ENCODE measurements around the gene APBB2.
"Not testable (repeated sequence)": the region's sequence is repeated elsewhere in the genome, so short reads cannot be mapped to it uniquely, and the experiment has no call there.

The APBB2 gene

DNA sequence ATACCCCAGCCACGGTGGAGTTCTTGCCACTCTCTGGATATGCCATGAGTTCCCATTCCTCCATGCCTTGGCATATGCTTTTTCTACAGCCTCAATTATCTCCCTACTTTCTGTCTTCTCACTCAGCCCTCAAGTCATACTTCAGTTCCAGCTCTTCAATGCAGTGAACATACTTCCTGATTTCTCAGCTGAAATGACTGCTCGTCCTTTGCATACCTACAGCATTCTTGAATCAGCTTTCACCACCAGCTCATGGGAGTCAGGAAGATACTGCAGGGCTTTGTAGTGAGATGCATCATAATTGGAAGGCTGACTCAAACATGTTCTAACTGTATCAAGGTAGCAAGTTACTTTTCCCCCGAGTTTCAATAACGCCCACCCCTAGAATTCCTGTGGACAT lies 118.4 kb downstream of the APBB2 start:
- no peak for DNase-seq

DNA sequence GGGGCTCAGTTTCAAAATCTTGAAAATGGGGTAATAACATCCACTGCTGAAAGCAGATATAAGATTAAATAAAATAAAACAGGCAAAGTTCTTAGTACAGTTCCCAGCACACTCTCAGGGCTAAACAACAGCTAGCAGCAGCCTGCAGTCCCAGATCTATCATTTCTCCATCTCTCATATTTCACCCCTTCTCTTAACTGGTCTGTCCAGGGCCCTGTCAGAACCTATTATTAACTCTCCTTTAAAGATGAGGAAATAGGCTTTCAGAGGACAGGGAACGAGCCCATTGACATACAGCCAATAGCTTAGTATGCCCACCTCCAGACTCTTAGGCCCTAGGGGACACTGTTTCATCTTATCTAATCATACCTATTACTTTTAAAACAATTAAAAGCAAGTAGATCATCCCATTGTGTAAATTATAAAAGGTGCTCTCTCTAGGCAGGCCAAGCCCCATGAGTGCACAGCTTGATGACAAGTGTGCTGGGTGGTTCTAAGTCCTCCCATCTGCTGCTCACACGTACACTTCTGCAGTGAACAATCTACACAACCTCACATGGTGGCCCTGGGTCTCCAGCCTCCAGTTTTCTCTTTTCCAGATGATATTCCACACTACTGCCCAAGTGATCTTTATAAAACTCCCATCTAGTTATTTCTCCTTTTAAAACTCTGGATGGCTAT lies 119.0 kb downstream of the APBB2 start:
- DNase-seq = no peak

DNA sequence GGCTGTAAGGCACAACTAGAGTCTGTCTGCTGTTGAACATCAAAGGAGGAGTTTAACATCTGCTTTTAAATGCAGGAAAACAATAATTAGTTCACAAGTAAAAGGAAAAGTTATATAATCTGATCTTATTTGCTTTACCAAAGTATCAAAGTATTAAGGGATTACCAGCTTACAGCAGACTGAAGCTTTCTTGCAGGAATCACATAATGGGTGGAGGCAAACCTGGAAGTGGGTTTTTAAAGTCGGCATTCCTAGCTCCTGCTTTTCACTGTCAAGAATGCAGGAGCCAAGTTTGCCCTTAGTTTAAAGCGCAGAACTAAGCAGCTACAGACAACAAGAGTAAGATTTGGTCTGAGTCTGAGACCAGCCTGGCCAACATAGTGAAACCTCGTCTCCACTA lies 122.2 kb downstream of the APBB2 start:
- no peak for DNase-seq

DNA sequence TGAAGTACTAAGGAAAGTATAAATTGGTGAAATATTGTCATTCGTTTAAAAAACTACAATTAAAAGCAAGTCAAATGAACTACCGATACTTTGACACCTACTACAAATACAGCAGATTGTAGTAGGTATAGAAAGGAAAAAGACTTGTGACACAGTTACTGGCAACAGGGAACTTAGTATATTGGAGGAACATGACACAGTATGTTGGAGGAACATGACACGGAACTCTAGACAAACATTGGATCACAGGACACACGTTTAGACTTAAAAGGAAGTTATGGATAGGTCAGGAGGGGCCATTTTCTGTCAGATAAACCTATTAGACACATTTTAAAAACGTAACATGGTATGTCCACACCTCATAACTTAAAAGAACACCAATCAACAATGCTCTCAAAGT lies 132.5 kb downstream of the APBB2 start:
- no peak for DNase-seq

DNA sequence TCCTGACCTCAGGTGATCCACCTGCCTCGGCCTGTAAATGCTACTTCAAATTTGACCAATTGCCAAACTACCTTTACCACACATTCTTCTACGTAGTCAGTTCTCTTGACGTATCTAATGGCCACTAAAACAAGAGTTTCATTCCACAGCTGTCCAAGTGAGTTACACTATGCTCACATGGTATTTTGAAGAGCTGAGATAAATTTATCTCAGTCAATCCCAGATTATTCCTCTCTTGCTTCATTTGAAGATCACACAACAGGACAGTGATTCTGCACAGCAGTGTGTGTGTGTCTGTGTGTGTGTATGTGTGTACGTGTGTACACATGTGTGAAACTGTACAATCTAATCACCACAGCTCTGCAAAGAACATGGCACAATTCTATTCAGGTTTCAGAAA lies 133.4 kb downstream of the APBB2 start:
- no peak for DNase-seq

DNA sequence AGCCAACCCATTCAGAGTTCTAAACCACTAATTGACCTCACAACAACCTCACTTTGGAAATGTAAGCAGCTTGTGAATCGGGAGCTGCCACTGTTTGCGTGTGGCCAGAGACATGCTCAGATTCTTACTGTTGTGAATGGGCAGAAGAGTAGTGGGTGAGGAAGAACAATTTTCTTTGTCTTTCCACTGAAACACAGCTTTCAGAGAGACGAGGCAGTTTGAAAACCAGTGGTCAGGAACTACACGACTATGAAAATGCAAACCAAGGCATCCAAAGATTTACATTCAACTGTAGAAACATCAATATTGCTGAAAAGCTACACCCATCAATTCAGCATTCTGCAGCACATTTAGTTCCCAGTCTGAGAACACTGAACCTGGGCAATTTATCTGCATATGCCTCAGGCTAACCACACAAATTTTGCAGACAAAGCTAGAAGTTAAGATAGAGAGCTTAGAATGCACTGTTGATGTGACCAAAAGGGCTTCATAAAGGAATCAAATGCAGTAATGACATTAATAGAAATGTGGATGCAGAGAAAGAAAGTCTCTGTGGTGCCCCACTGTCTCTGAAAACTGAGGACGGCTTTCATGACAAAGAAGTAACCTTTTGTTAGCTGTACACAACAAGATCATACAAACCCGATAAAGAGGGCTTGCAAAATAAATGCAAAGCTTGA lies 134.3 kb downstream of the APBB2 start:
- DNase-seq = no peak

DNA sequence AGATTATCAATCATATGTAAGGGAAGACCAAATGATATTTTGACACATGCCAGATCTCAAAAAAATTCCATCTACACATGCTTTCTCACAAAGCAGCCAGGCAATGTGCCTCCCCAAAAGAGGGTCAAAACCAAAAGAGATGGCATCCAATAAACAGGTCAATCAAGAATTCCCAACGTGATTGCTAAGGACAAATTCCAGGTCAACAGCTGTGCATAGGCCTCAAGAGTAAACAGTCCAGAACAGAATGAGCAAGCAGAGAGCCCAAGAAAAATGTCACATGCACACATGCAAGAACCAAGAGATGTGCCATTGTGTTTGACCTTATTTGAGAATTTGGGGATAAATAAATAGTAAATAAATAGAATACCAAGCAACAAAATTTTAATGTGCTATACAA lies 136.7 kb downstream of the APBB2 start:
- DNase-seq = no peak

DNA sequence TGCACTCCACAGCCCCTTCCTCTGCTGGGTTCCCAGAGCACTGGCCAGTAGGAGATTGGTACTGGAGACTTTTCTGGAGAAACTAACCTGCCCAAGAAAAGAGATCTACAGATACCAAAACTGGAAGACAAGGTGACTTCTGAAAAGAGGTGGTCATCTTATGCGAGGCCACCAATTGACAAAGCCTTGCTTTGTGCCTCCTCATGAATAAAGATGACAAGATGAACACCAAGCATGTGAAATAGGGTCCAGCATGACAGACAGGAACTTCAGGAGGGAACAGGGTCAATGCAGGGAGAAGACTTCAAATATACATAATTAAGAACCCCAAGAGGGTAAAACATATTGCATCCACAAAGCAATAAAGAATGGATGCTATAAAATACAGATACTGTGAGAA lies 137.9 kb downstream of the APBB2 start:
- no peak for DNase-seq

DNA sequence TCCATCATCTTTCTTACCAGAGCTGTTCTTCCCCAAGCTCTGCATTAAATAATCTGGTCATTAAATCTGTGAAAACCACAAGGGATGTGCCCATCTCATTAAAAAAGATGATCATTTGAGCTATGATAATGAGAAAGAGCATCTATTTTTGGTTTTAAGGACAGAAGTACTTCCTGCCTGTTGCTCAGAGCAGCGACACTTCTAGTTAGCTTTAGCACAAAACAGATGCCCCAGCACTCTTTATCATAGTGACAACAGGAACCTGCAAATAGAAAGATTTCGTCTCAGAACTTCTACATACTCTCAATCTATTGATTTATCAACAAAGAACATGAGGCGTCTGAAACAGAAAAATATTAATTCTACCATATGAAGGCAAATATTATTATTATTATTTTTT lies 140.1 kb downstream of the APBB2 start:
- DNase-seq = no peak

DNA sequence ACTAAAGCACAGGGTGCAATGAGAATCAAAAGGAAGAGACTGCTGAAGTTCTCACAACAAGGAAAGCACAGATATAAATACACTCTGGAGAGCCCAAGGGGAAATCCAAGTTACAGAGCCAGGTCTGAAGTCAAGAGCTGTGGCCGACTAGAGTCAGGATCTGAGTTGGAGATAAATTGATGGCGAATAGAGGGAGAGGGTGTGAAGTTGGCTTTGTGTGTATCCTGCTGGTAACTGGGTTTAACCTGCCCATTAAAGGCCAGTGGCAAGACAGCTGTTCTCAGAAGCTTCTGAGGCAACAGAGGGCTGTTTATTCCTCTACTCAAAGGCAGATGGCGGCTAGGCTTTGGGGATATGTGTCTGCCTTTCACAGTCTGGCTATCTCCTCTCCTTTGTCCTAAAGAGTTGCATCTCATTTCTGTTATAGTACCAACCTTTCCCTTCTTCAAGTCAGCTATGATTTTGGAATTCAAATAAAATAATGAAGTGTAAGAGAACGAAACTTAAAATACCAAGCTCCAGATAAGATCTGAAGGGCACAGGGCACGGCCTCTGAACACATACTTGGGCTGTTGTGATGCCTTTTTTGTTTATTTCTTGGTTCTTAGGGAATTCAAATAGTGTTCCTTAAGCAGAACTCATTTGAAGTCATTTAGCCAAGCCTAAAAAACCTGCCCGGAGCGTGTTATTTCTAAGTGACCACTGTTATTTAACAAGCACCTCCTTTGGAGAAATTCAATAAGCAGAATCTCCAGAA lies 142.1 kb downstream of the APBB2 start:
- no peak for DNase-seq

DNA sequence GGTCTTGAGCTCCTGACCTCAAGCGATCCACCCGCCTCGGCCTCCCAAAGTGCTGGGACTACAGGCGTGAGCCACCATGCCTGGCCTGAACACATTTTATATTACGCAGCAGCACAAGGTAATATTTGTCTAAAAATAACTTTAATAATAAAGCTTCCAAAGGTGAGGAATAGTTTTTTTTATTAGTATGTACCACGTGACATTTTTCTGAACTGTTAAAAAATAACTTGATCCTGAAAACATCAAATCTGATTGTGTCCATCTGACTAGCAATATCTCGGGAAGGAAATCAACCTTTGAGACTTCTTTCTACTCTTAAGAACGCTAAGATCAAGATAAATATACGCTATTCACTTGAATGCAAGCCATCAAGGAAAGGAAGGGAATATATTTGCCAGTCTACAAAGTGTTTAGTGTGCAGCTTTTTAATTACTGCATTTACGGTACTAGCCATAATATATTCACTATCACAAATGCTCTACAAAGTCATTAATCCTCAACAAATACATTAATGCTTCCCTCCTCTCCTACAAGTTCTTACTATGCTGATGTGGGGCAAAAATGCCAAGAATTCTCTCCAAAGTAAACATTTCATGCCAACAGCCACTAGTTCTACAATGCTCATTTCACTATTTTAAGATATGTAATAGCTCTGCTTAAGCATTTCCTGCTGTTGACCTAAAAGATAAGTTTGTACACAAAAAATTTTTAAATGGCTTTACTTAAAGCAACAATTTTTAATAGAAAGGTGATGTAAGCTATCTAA lies 143.6 kb downstream of the APBB2 start:
- no peak for DNase-seq

DNA sequence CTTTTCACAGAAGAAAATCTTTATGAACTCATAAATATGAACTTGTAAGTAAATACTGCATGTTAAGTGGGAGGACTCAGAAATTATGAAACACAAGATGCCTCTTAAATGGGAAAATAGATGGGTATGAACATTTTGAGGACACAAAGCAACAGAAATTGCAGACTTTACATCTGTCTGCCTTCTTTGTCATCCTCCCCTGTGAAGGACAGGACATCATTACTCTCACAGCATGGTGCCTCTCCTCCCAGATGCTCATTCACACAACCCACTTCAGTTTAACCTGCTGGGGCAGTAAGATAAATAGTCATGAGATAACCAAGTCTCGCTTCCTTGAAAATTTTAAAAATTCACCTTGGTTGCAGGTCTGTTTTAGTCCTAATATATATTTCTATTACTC lies 144.5 kb downstream of the APBB2 start:
- DNase-seq = no peak

DNA sequence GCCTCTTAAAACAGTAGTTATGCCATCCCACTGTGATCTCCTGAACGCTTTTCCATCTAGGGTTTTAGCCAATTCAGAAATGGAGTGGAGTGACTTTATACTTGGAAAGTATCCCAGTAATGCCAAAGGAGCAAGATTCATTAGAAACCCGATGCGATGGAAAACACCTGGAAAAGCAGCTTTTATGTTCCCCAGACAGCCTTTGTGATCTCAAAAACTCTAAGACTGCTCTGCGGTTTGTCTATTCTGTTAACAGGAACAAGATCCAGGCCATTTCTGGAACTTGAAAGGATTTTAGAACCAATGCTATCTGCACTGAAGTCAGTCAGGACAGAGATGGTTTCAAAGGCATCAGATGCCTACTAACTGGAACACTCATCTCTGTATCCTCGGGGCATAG lies 145.1 kb downstream of the APBB2 start:
- no peak for DNase-seq

DNA sequence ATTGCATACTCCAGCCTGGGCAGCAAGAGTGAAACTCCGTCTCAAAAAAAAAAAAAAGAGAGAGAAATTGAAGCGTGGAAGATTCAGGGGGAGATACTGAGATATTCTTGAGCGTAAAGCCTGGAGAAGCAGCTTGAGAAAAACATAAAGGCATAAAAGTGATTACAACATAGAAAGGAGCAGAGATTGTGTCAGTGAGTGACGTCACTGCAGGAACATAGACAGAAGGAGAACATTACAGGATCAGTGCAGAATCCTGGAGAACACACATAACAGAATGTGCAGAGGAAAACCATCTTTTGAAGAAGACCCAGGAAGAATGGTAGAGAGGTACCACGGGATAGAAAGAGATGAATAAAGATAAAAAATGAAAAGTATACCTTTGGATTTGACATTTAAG lies 147.0 kb downstream of the APBB2 start:
- no peak for DNase-seq

DNA sequence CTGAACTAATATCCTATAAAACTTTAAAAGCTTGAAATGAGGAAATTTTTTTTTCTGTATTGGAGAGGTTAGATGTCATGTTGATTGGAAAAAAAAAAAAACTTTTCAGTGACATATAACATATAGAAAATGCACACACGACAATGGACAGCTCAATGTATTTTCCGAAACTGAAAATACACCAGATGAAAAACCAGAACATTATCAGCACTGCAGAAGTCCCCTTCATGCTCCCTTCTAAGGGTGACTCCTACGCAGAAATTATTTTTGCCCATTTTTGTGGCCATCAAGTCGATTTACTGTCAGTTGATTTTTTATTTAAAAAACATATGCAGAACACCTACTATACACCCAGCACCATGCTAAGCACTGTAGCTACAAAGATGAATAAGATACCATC lies 148.3 kb downstream of the APBB2 start:
- DNase-seq = no peak

DNA sequence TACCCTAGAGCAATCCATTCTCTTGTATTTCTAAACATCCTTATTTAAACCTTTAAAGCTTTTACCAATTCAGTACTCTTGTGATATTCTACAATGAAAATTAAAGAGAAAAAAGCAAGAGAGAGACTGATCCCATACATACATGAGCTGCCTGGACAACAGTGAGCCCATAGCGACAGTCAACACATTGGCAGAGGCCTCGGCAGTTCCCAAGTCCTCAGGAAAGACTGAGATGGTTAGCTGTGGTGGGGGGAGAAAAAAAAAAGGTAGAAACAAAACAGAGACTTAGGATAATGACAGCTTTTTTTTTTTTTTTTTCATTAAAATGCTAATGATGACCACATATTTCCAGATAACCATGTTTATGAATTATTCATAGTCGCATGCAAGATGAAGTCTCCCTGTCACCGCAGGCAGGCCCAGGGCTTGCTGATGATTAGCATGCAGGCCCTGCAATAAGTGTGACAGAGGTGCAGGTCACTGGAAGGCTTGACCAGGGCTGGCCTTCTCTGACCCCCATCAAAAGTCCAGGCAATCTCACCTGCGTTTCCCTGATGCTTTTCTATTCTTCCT lies 148.8 kb downstream of the APBB2 start:
- no peak for DNase-seq

DNA sequence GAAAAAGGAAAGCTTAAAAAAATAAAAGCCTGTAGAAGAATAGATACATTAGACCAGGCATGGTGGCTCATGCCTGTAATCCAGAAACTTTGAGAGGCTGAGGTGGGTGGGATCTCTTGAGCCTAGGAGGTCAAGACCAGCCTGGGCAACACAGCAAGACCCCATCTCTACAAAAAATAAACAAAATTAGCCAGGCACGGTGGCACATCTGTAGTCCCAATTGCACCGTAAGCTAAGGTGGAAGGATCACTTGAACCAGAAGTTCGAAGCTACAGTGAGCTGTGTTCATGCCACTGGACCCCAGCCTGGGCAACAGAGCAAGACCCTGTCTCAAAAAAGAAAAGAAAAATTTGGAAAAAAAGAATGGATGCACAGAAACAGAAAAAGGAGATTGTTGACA lies 149.4 kb downstream of the APBB2 start:
- no peak for DNase-seq

DNA sequence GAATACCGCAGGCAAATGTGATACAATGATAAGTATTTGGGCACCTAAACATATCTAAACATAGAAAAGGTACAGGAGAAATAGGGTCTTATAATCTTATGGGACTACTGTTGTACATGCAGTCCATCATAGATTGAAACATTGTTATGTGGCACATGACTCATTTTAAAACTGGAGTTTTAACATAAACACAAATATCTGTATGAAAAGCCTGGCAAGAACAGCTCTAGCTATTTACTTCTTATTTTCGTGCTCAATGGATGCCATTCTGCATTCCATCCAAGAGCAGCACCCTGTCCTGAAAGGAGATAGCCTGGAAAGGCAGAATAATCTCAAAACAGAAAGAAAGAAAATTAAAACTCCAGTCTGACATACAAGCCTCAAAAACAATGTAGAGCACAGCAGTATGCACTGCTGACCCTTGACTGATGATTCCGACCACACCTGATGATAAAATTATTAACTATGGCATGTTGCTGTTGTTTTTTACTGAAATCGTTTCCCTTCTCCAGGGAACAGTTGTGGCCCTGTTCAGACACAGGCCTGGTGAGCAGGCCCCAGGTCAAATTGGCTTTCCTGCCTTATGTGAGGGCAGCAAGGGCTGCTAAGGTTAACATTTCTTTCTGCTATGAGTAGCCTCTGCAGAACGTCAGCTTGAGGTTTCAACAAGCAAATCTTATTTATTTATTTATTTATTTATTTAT lies 152.7 kb downstream of the APBB2 start:
- no peak for DNase-seq

DNA sequence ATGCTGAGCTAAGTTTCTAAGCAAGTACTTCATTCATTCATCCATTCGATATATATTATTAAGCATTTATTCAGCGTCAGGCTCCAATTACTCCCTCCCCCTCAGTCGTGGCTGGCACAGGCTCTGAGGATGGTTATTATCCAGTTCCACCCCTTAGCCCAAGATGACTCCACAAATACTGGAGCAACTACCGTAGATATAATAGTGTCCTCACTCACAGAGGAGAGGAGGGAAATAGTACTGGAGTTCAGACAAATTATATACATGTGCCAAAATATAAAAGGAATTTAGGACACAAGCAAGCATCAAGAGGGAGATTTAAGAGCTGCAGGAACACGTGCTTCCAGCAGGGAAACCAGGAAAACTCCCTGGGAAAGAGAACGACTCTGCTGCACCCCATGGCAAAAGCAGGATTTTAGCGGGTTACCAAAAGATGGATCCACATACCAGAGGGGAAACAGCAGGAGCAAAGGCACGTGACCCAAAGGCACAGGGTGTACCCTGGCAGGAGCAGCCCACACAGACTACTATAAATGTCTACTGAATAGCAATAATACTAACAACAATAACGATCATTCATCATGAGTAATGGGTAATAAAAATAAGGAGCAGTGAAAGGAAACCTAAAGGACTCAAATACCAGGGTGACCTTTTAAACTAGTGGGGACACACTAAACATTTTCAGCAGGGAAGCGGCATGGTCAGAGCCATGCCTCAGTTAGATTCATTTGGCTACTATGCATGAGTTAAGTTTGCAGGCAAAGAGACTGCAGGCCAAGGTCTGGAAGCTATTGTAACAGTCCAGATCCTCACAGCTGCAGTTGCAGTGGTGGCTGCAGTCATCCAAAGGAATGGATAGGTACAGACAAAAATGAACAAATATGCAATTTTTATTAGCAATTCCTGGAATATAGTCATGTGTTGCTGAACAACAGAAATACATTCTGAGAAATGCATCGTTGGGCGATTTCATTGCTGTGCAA lies 153.7 kb downstream of the APBB2 start:
- no peak for DNase-seq

DNA sequence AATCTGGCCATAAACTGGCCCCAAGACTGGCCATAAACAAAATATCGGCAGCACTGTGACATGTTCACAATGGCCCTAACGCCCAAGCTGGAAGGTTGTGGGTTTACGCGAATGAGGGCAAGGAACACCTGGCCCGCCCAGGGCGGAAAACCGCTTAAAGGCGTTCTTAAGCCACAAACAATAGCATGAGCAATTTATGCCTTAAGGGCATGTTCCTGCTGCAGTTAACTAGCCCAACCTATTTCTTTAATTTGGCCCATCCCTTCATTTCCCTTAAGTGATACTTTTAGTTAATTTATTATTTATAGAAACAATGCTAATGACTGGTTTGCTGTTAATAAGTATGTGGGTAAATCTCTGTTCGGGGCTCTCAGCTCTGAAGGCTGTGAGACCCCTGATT lies 154.9 kb downstream of the APBB2 start:
- not testable (repeated sequence) for DNase-seq

DNA sequence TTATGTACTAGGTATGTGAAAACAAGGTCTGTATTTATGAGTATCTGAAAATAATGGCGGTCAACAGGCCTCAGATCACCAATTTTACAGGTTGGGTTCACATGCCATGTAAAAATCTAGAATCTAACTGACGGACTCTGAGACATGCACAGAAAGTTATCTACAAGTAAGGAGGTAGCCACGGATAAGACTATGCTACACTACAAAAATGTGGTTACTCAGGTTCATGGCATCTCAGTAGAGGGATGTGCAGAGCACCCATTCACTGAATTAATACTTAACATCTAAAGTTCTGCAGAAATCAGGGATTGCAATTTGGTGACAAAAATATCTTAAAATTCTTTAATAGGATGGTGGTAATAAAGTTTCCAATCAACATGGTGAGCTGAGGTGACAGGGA lies 155.9 kb downstream of the APBB2 start:
- no peak for DNase-seq
